HG03432 (cell line): ENCODE data around the gene FADS2.

Source experiments
- ATAC-seq: cut with Tn5 transposase; IDR thresholded peaks from one replicate; pipeline ENCODE4 v1.9.1; 2021; ENCODE audit warnings: mild to moderate bottlenecking, moderate library complexity; ENCODE audit not compliant: unreplicated experiment

The FADS2 gene

GRCh38 chr11:61795459-61795858 lies 32.6 kb upstream of the FADS2 start:
- no peak for ATAC-seq

- no peak for ATAC-seq
Measured at GRCh38 chr11:61795876-61796526, 32.1 kb upstream of the FADS2 start.

GRCh38 chr11:61797263-61797944 lies 30.7 kb upstream of the FADS2 start:
- no peak for ATAC-seq

GRCh38 chr11:61799665-61800284 lies 28.3 kb upstream of the FADS2 start:
- ATAC-seq: no peak

- no peak for ATAC-seq
Measured at GRCh38 chr11:61800331-61801281, 27.5 kb upstream of the FADS2 start.

- ATAC-seq: no peak
Measured at GRCh38 chr11:61802605-61803004, 25.5 kb upstream of the FADS2 start.

GRCh38 chr11:61803889-61804647 lies 24.0 kb upstream of the FADS2 start:
- ATAC-seq: no peak

GRCh38 chr11:61805146-61805545 lies 23.0 kb upstream of the FADS2 start:
- ATAC-seq: no peak

GRCh38 chr11:61806785-61807184 lies 21.3 kb upstream of the FADS2 start:
- no peak for ATAC-seq

GRCh38 chr11:61810671-61811175 lies 17.4 kb upstream of the FADS2 start:
- no peak for ATAC-seq

GRCh38 chr11:61811831-61812230 lies 16.3 kb upstream of the FADS2 start:
- ATAC-seq: no peak

GRCh38 chr11:61812736-61813411 lies 15.2 kb upstream of the FADS2 start:
- no peak for ATAC-seq

- no peak for ATAC-seq
Measured at GRCh38 chr11:61814247-61814957, 13.7 kb upstream of the FADS2 start.

- peak; percentile 55 for ATAC-seq
Measured at GRCh38 chr11:61814958-61815789, 12.9 kb upstream of the FADS2 start.

- ATAC-seq: peak; percentile 33
Measured at GRCh38 chr11:61815790-61816735, 12.0 kb upstream of the FADS2 start.

- peak; percentile 61 for ATAC-seq
Measured at GRCh38 chr11:61816736-61817455, 11.2 kb upstream of the FADS2 start, which contains the start of gene FADS1. Gene FADS1 (minus strand): TSS chr11:61817003. CDS start chr11:61816929, 74 bp downstream.
